IMR-90 (cell line): ENCODE measurements around the gene SAP30BP. TPM values are rescaled to one million over a fixed set of nuclear protein-coding genes. Genes with fewer than 3 reads are reported as not detected.

ENCODE experiments used
- ATAC-seq: fragments of 200-7000 bp; cut with Tn5 transposase; 2 replicates; pipeline ENCODE4 v1.9.1; 2020; ENCODE audit warnings: low read depth, mild to moderate bottlenecking, moderate library complexity
- BruUV-seq: library from RNA; stranded (reverse); fragments of 400-500 nt; replicated peaks from 2 replicates; lab custom pipeline; 2021; lab: Mats Ljungman, UMichigan
- CTCF ChIA-PET: fragments of 300-600 bp; formaldehyde crosslinking; extraction: SDS; loops from one replicate; lab custom pipeline; 2021; ENCODE audit warnings: antibody characterized with exemption; lab: Yijun Ruan, JAX
- POLR2A ChIA-PET: fragments of 300-600 bp; sonication (Branson Sonifier 250); formaldehyde crosslinking; loops from one replicate; lab custom pipeline; 2022; ENCODE audit warnings: antibody characterized with exemption; ENCODE audit not compliant: unreplicated experiment; lab: Charles Lee
- DNase-seq: peaks from one replicate; pipeline ENCODE4 v3.0.0; 2013
- H2AFZ ChIP-seq: replicated peaks from 2 replicates; pipeline ENCODE3; 2013; ENCODE audit warnings: low read length, mild to moderate bottlenecking; ENCODE audit not compliant: poor library complexity
- H2AK5ac ChIP-seq: 2 replicates; pipeline ENCODE4 v1.6.1; 2013; ENCODE audit warnings: low read depth, low read length, inconsistent platforms
- H2AK9ac ChIP-seq: replicated peaks from 2 replicates; pipeline ENCODE3; 2013; ENCODE audit warnings: mild to moderate bottlenecking, low read depth, low read length, moderate library complexity; ENCODE audit not compliant: poor library complexity
- H2BK120ac ChIP-seq: 2 replicates; pipeline ENCODE4 v1.6.1; 2013; ENCODE audit warnings: low read depth, low read length, inconsistent platforms
- H2BK15ac ChIP-seq: 3 replicates; pipeline ENCODE4 v1.6.1; 2013; ENCODE audit warnings: low read depth, low read length, inconsistent platforms
- H2BK20ac ChIP-seq: 2 replicates; pipeline ENCODE4 v1.6.1; 2013; ENCODE audit warnings: low read depth, mild to moderate bottlenecking, inconsistent platforms, low read length, moderate library complexity
- H2BK5ac ChIP-seq: 2 replicates; pipeline ENCODE4 v1.6.1; 2013; ENCODE audit warnings: mild to moderate bottlenecking, low read depth, low read length, inconsistent platforms; ENCODE audit not compliant: poor library complexity, severe bottlenecking
- H3K14ac ChIP-seq: replicated peaks from 2 replicates; pipeline ENCODE4 v1.6.1; 2013; ENCODE audit warnings: low read depth, low read length, inconsistent platforms
- H3K18ac ChIP-seq: 2 replicates; pipeline ENCODE4 v1.6.1; 2013; ENCODE audit warnings: low read depth, low read length, control low read depth
- H3K23ac ChIP-seq: 2 replicates; pipeline ENCODE4 v1.6.1; 2013; ENCODE audit warnings: low read depth, low read length, inconsistent platforms
- H3K27ac ChIP-seq: 2 replicates; pipeline ENCODE4 v1.5.1; 2013; ENCODE audit warnings: mild to moderate bottlenecking, control low read depth, low read length; ENCODE audit not compliant: insufficient read depth
- H3K27me3 ChIP-seq: 2 replicates; pipeline ENCODE4 v1.6.1; 2013; ENCODE audit warnings: low read length; ENCODE audit not compliant: control insufficient read depth, insufficient read depth
- H3K36me3 ChIP-seq: 2 replicates; pipeline ENCODE4 v1.6.1; 2013; ENCODE audit warnings: low read length, mixed read lengths; ENCODE audit not compliant: control insufficient read depth, insufficient read depth
- H3K4ac ChIP-seq: 2 replicates; pipeline ENCODE4 v1.6.1; 2013; ENCODE audit warnings: low read depth, low read length, inconsistent platforms
- H3K4me1 ChIP-seq: 2 replicates; pipeline ENCODE4 v1.6.1; 2013; ENCODE audit warnings: low read length, mixed read lengths; ENCODE audit not compliant: control insufficient read depth, insufficient read depth
- H3K4me2 ChIP-seq: 2 replicates; pipeline ENCODE4 v1.6.1; 2013; ENCODE audit warnings: low read depth, mild to moderate bottlenecking, control low read depth, low read length, moderate library complexity
- H3K4me3 ChIP-seq: 2 replicates; pipeline ENCODE4 v1.5.1; 2013; ENCODE audit warnings: low read depth, mild to moderate bottlenecking, control low read depth, low read length, moderate library complexity; ENCODE audit not compliant: insufficient read depth
- H3K56ac ChIP-seq: 2 replicates; pipeline ENCODE4 v1.6.1; 2013; ENCODE audit warnings: low read length, inconsistent platforms; ENCODE audit not compliant: insufficient read depth; ENCODE audit errors: extremely low read depth
- H3K79me1 ChIP-seq, 2 experiments: 2 replicates each; pipeline ENCODE4 v1.6.1; 2013; ENCODE audit warnings: low read length in 2 of 2, inconsistent platforms in 1 of 2, low read depth in 1 of 2
- H3K9ac ChIP-seq: 2 replicates; pipeline ENCODE4 v1.6.1; 2013; ENCODE audit warnings: low read depth, low read length, control low read depth
- H3K9me1 ChIP-seq: 2 replicates; pipeline ENCODE4 v1.6.1; 2013; ENCODE audit warnings: low read length, inconsistent platforms; ENCODE audit not compliant: insufficient read depth
- H3K9me3 ChIP-seq: 2 replicates; pipeline ENCODE4 v1.6.1; 2013; ENCODE audit warnings: low read length; ENCODE audit not compliant: control insufficient read depth, insufficient read depth
- H4K20me1 ChIP-seq: 2 replicates; pipeline ENCODE4 v1.6.1; 2013; ENCODE audit warnings: low read length, inconsistent platforms; ENCODE audit not compliant: insufficient read depth
- H4K5ac ChIP-seq: 2 replicates; pipeline ENCODE4 v1.6.1; 2013; ENCODE audit warnings: mild to moderate bottlenecking, low read depth, low read length, control low read depth
- H4K8ac ChIP-seq, 2 experiments: 2 replicates each; pipeline ENCODE4 v1.6.1; 2013; ENCODE audit warnings: low read depth in 2 of 2, low read length in 2 of 2, control low read depth in 1 of 2, inconsistent platforms in 1 of 2
- H4K91ac ChIP-seq: 2 replicates; pipeline ENCODE4 v1.6.1; 2013; ENCODE audit warnings: low read depth, low read length, inconsistent platforms; ENCODE audit not compliant: insufficient read depth
- MXI1 ChIP-seq: IDR thresholded peaks from 2 replicates; pipeline ENCODE4 v1.6.1; 2012; ENCODE audit warnings: low read depth, mild to moderate bottlenecking, low read length, moderate library complexity, borderline replicate concordance
- WGBS, 2 experiments: methylation state at CpG; one replicate each; pipeline versions ENCODE4 v1.1.5 to v1.1.7; 2013; ENCODE audit warnings: missing lambda C conversion rate in 2 of 2; ENCODE audit not compliant: insufficient read length in 1 of 2; ENCODE audit errors: extremely low coverage in 2 of 2; 5-methylcytosine and 5-hydroxymethylcytosine counted together
- dilution Hi-C: fragments of 300-500 bp; cut with HindIII; formaldehyde crosslinking; loops from one replicate; pipeline ENCODE4 v1.14.3; 2018; ENCODE audit warnings: low sequenced_read_pairs; ENCODE audit not compliant: unreplicated experiment
- in situ Hi-C: fragments of 300-500 bp; cut with MboI; formaldehyde crosslinking; loops from 3 replicates; pipeline ENCODE4 v1.14.3; 2019; ENCODE audit warnings: low sequenced_read_pairs, inconsistent platforms, mixed read lengths
- intact Hi-C: fragments of 100-400 bp; cut with micrococcal nuclease; formaldehyde crosslinking; loops from 2 replicates; pipeline ENCODE4 v1.10.0; 2022
- polyA plus RNA-seq, 3 experiments: library from polyadenylated mRNA; depleted of rRNA; stranded (reverse); fragments of >200 nt; gene quantifications; 2 replicates each; pipeline ENCODE4 v1.2.3, GENCODE V29; 2012; ENCODE audit warnings: low replicate concordance in 1 of 3
- total RNA-seq: library from RNA; depleted of rRNA; stranded (reverse); fragments of >200 nt; gene quantifications from 2 replicates; pipeline ENCODE4 v1.2.3, GENCODE V29; 2012

SAP30BP gene
- total and polyA plus RNA-seq, 2 of the 4 experiments (the other 2 are of a cell fraction): 70.4 to 139 TPM

- ChIA-PET POLR2A (no interaction called here), CTCF (interaction anchor here (0.7 kb wide), 1 partner anchor 18 kb away, joined by 3 read pairs; no protein-coding TSS in a partner anchor)
- Histone ChIP-seq H3K9ac (no peak overlapping the region), H2AFZ (no peak overlapping the region), H2AK9ac (no peak overlapping the region), H4K5ac (no peak overlapping the region), H2BK20ac (no peak overlapping the region), H3K27me3 (no peaks in the 10 kb centered on the region), H3K4me1 (peaks cover 5% of the 10 kb centered on the region), H3K4me3 (no peak overlapping the region), H2BK5ac (no peak overlapping the region), H3K23ac (no peak overlapping the region), H3K36me3 (peaks cover 22% of the 10 kb centered on the region), H3K9me3 (no peaks in the 10 kb centered on the region), H2AK5ac (no peak overlapping the region), H2BK15ac (no peak overlapping the region), H3K79me1 (peaks cover 18 to 36% of the 10 kb centered on the region in 2 experiments), H4K8ac (no peak overlapping the region), H2BK120ac (no peak overlapping the region), H3K9me1 (0 out of 2 replicates have a peak, but pooled peaks cover 3% of the 10 kb centered on the region), H3K18ac (no peak overlapping the region), H4K20me1 (no peaks in the 10 kb centered on the region), H3K14ac (no peak overlapping the region), H3K4ac (no peak overlapping the region), H4K91ac (no peak overlapping the region), H3K4me2 (no peak overlapping the region), H3K56ac (no peak overlapping the region), H3K27ac (no peak overlapping the region)
- dilution Hi-C loops (no loop called here), in situ Hi-C loops (no loop called here), intact Hi-C loops (no loop called here)
- DNase-seq (no peak), ATAC-seq (no peak)
- no CpG with 5 or more reads among the region's 3 CpGs for WGBS, 2 experiments
- no TSS peak for BruUV-seq
- TF ChIP-seq MXI1: no peak
Observed at GRCh38 chr17:75664099-75664549, 3.0 kb upstream of the SAP30BP start.
